Lung (tissue), 12 donors: ENCODE results near the gene MAPK13. TPM values are rescaled to one million over a fixed set of nuclear protein-coding genes. Genes with fewer than 3 reads are reported as not detected.

Experiments used
- ATAC-seq: fragments of 200-7000 bp; cut with Tn5 transposase; one replicate; pipeline ENCODE4 v1.9.1; 2020; ENCODE audit warnings: moderate number of reproducible peaks; ENCODE audit not compliant: insufficient read depth, low FRiP score
- DNase-seq, 3 donors: peaks; one replicate each; pipeline ENCODE4 v3.0.0-alpha.2; 2013 to 2017
- H3K27ac ChIP-seq, 2 donors: one replicate each; pipeline ENCODE4 v1.5.1; 2013; ENCODE audit warnings: mild to moderate bottlenecking in 2 of 2, moderate library complexity in 2 of 2, control low read depth in 1 of 2, inconsistent platforms in 1 of 2, low read depth in 1 of 2, low read length in 1 of 2
- H3K27me3 ChIP-seq, 3 donors: one replicate each; pipeline ENCODE4 v1.5.1; 2013; ENCODE audit warnings: low read length in 2 of 3; ENCODE audit not compliant: control insufficient read depth in 3 of 3, insufficient read depth in 3 of 3
- H3K36me3 ChIP-seq, 4 donors: one replicate each; pipeline ENCODE4 v1.5.1; 2013; ENCODE audit warnings: low read length in 4 of 4, mild to moderate bottlenecking in 1 of 4, moderate library complexity in 1 of 4; ENCODE audit not compliant: control insufficient read depth in 4 of 4, insufficient read depth in 4 of 4
- H3K4me1 ChIP-seq, 5 donors: one replicate each; pipeline ENCODE4 v1.5.1; 2013; ENCODE audit warnings: low read length in 5 of 5, mild to moderate bottlenecking in 2 of 5, moderate library complexity in 1 of 5; ENCODE audit not compliant: control insufficient read depth in 5 of 5, insufficient read depth in 5 of 5
- H3K4me3 ChIP-seq: one replicate; pipeline ENCODE4 v1.5.1; 2013; ENCODE audit warnings: mild to moderate bottlenecking, control low read depth, moderate library complexity
- H3K9ac ChIP-seq, 2 donors: one replicate each; pipeline ENCODE4 v1.5.1; 2013; ENCODE audit warnings: low read length in 2 of 2, control low read depth in 1 of 2; ENCODE audit not compliant: insufficient read depth in 1 of 2
- H3K9me3 ChIP-seq, 4 donors: one replicate each; pipeline ENCODE4 v1.5.1; 2013; ENCODE audit warnings: low read length in 3 of 4, mild to moderate bottlenecking in 1 of 4, moderate library complexity in 1 of 4; ENCODE audit not compliant: control insufficient read depth in 4 of 4, insufficient read depth in 3 of 4
- WGBS, 2 donors: extraction: QIAGEN DNeasy Blood & Tissue Kit; methylation state at CpG; one replicate each; pipeline ENCODE4 v1.1.7; 2013; 5-methylcytosine and 5-hydroxymethylcytosine counted together
- polyA plus RNA-seq, 2 donors: library from polyadenylated mRNA; stranded (reverse); fragments of 200-250 nt; gene quantifications; one replicate each; pipeline ENCODE4 v1.2.1, GENCODE V29; 2013
- total RNA-seq, 2 donors: library from RNA; depleted of rRNA in 1 of 2; stranded (reverse); fragments of >200 nt in 1 of 2; gene quantifications; one replicate each; pipeline ENCODE4 v1.2.1, GENCODE V29; 2014 to 2021
- TF ChIP-seq, protein P1 (sequence below): IDR thresholded peaks from 2 replicates; pipeline ENCODE4 v1.5.1; 2012; ENCODE audit warnings: mild to moderate bottlenecking; ENCODE audit errors: control extremely low read depth, extremely low read depth
- donor health status: control.
- donor health status: control.
- donor health status: Bipolar disorder and iron deficiency.
- donor health status: healthy.
- donor health status: DM: yes; HTN: yes; CAD: no.

MAPK13 gene
- total and polyA plus RNA-seq, 4 donors, result 29.9 to 73.3 (median 50.5) TPM

- H3K9ac ChIP-seq, result peak overlapping the region in 1 of 2 donors; percentile 31
- peaks cover 0 to 14% (median 0%) of the 10 kb centered on the region in 4 donors for H3K36me3 ChIP-seq
- 8% methylated on average over 8 of the region's 8 CpGs for WGBS, 2 donors
- DNase-seq, result peak; percentile 77 to 80 (median 78)
- H3K27ac ChIP-seq, result peak overlapping the region in 1 of 2 donors; percentile 79
- ATAC-seq, result peak; percentile 7
- TF ChIP-seq, protein P1, sequence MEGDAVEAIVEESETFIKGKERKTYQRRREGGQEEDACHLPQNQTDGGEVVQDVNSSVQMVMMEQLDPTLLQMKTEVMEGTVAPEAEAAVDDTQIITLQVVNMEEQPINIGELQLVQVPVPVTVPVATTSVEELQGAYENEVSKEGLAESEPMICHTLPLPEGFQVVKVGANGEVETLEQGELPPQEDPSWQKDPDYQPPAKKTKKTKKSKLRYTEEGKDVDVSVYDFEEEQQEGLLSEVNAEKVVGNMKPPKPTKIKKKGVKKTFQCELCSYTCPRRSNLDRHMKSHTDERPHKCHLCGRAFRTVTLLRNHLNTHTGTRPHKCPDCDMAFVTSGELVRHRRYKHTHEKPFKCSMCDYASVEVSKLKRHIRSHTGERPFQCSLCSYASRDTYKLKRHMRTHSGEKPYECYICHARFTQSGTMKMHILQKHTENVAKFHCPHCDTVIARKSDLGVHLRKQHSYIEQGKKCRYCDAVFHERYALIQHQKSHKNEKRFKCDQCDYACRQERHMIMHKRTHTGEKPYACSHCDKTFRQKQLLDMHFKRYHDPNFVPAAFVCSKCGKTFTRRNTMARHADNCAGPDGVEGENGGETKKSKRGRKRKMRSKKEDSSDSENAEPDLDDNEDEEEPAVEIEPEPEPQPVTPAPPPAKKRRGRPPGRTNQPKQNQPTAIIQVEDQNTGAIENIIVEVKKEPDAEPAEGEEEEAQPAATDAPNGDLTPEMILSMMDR, result no peak
- peaks cover 0 to 4% (median 0%) of the 10 kb centered on the region in 3 donors for H3K27me3 ChIP-seq
- H3K4me3 ChIP-seq, result no peak overlapping the region
- H3K4me1 ChIP-seq, result peaks cover 0 to 31% (median 13%) of the 10 kb centered on the region in 5 donors
- H3K9me3 ChIP-seq, result no peaks in the 10 kb centered on the region
Measured at GRCh38 chr6:36131511-36132245, 1.4 kb downstream of the MAPK13 start.

DNA sequence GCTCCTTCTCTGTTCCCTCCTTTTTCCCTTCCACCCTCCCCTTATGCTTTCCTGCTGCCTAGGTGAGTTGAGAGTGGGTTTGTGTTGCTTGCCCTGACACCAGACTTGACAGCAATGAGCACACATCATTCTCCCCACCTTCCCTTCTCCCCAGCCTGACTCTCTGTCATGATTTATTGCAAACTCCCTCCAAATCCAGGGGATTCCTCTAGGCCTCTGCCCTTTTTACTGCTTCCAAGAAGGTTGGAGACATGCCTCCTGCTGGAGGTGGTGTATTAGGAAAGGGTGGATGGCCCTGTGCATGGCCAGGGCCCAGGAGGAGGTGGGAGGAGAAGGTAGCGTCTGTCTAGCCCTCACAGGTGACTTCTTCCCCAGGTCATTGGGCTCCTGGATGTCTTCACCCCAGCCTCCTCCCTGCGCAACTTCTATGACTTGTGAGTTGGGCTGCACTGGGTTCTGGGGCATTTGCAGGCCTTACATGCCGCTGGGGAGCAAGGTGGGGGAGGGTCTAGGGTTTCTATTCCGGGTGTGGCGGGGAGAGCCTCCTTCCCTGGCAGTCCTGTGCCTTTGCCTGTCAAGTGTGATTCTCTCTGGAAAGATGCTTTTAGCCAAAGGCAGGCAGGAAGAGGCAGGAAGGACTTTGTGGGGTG is 2.1 kb downstream of the MAPK13 start:
- H3K4me3 ChIP-seq, result no peak overlapping the region
- DNase-seq (no peak), ATAC-seq (no peak)
- H3K9me3 ChIP-seq, result no peaks in the 10 kb centered on the region
- peak overlapping the region in 1 of 2 donors; percentile 79 for H3K27ac ChIP-seq
- peak overlapping the region in 1 of 2 donors; percentile 31 for H3K9ac ChIP-seq
- WGBS, 2 donors, result 80 to 93% methylated on average over 5 of the region's 5 CpGs
- peaks cover 0 to 14% (median 0%) of the 10 kb centered on the region in 4 donors for H3K36me3 ChIP-seq
- H3K27me3 ChIP-seq, result peaks cover 0 to 4% (median 0%) of the 10 kb centered on the region in 3 donors
- peaks cover 0 to 25% (median 13%) of the 10 kb centered on the region in 5 donors for H3K4me1 ChIP-seq
- TF ChIP-seq, protein P1, result no peak

GRCh38 chr6:36133148-36133547 is 2.8 kb downstream of the MAPK13 start:
- H3K36me3 ChIP-seq, result peaks cover 0 to 14% (median 0%) of the 10 kb centered on the region in 4 donors
- no peaks in the 10 kb centered on the region for H3K9me3 ChIP-seq
- H3K4me3 ChIP-seq, result no peak overlapping the region
- H3K27ac ChIP-seq, result no peak overlapping the region
- peaks cover 0 to 22% (median 13%) of the 10 kb centered on the region in 5 donors for H3K4me1 ChIP-seq
- 92 to 96% methylated on average over 4 of the region's 4 CpGs for WGBS, 2 donors
- TF ChIP-seq, protein P1, result no peak
- peaks cover 0 to 4% (median 0%) of the 10 kb centered on the region in 3 donors for H3K27me3 ChIP-seq
- ATAC-seq (no peak), DNase-seq (no peak)
- no peak overlapping the region for H3K9ac ChIP-seq
